ENCODE results near the gene TTC39C. TPM values are rescaled to one million over a fixed set of nuclear protein-coding genes. Genes with fewer than 3 reads are reported as not detected.

The TTC39C gene
- total and polyA plus RNA-seq, 2 of the 8 experiments (the other 6 are each of a cell fraction or from before 2014, with no cell fraction given): 8.1 to 79.1 TPM

GRCh38 chr18:24000613-24001490 is 13.7 kb upstream of the TTC39C start:
- Histone ChIP-seq H3K23me2 (ENCODE audit: low read depth, low read length) (no peaks in the 10 kb centered on the region), H3K79me1 (ENCODE audit: low read depth, low read length) (no peaks in the 10 kb centered on the region), H3K9ac (replicated peaks in 1 of 4; ENCODE audit: extremely low read depth in 1 of 4, low read depth in 3 of 4, low read length in 3 of 4) (no peak overlapping the region), H2AFZ (ENCODE audit: low read length) (no peak overlapping the region), H2BK15ac (ENCODE audit: low read length) (no peak overlapping the region), H4K20me1 (replicated peaks in 1 of 2; ENCODE audit: control insufficient read depth in 1 of 2, insufficient read depth in 2 of 2, low read length in 2 of 2) (no peaks in the 10 kb centered on the region), H3K36me3 (ENCODE audit: control insufficient read depth in 2 of 4, insufficient read depth in 4 of 4, low read length in 3 of 4) (no peaks in the 10 kb centered on the region), H3K56ac (replicated peaks; ENCODE audit: insufficient read length, low read depth, low read length) (no peak overlapping the region), H3K14ac (ENCODE audit: insufficient read length) (no peak overlapping the region), H3K4ac (replicated peaks; ENCODE audit: insufficient read length, low read depth, low read length) (no peak overlapping the region), H3K27ac (ENCODE audit: low read depth, low read length) (no peak overlapping the region), H3K27me3 (replicated peaks in 1 of 4; ENCODE audit: control insufficient read depth in 3 of 4, extremely low read depth in 1 of 4, insufficient read depth in 3 of 4, low read length in 3 of 4) (no peaks in the 10 kb centered on the region), H3K4me1 (replicated peaks in 1 of 4; ENCODE audit: control insufficient read depth in 3 of 4, insufficient read depth in 4 of 4, low read length in 3 of 4) (no peaks in the 10 kb centered on the region; a peak in 2 of 7 replicates), H2AK5ac (ENCODE audit: low read depth, low read length) (no peak overlapping the region; the same call in 1 of the 2 replicates), H2BK20ac (ENCODE audit: low read length) (no peak overlapping the region), H3K4me3 (ENCODE audit: extremely low read depth in 1 of 4, insufficient read depth in 2 of 4, low read depth in 3 of 4, low read length in 4 of 4) (no peak overlapping the region), H4K5ac (ENCODE audit: insufficient read length, low read depth, low read length) (no peak overlapping the region), H3K9me3 (ENCODE audit: insufficient read depth in 2 of 2, low read depth in 1 of 2, low read length in 1 of 2) (no peaks in the 10 kb centered on the region), H3K4me2 (ENCODE audit: insufficient read depth in 1 of 2, low read depth in 2 of 2, low read length in 2 of 2) (no peak overlapping the region), H2BK5ac (ENCODE audit: low read depth, low read length) (no peak overlapping the region), H3K23ac (ENCODE audit: insufficient read length) (no peak overlapping the region), H2BK12ac (ENCODE audit: low read depth, low read length) (no peak overlapping the region), H4K91ac (replicated peaks; ENCODE audit: insufficient read length, low read length) (no peak overlapping the region), H3K18ac (ENCODE audit: extremely low read depth, low read length) (no peak overlapping the region), H2BK120ac (replicated peaks; ENCODE audit: low read depth, low read length) (no peak overlapping the region), H3K79me2 (ENCODE audit: control insufficient read depth in 1 of 2, insufficient read depth in 2 of 2, low read length in 2 of 2) (no peaks in the 10 kb centered on the region), H4K8ac (ENCODE audit: extremely low read depth, insufficient read depth, low read length) (no peak overlapping the region)
- FAIRE-seq (no peak), DNase-seq (ENCODE audit: low read depth in 1 of 2, low spot score in 2 of 2) (no peak)
- ChIA-PET CTCF (ENCODE audit: partially characterized antibody) (interaction anchor here (0.8 to 1.0 kb wide), 2 partner anchors 9 to 48 kb away, joined by 3 read pairs; no protein-coding TSS in a partner anchor), POLR2A (ENCODE audit: partially characterized antibody) (no interaction called here)
- 91% methylated on average over 8 of the region's 8 CpGs; no CpG with 5 or more reads in 1 of the 2 experiments for WGBS, 2 experiments (ENCODE audit: extremely low coverage in 1 of 2, insufficient coverage in 1 of 2, insufficient read length in 1 of 2, insufficient replicate concordance in 2 of 2, low coverage in 1 of 2, low lambda C conversion rate in 2 of 2, missing lambda C conversion rate in 1 of 2)
- no peak for TF ChIP-seq BACH1 (IDR thresholded peaks at IDR 0.05; ENCODE audit: low read length)
- TF ChIP-seq GTF2F1 (IDR thresholded peaks at IDR 0.05; ENCODE audit: borderline replicate concordance, low read depth, low read length): no peak
- no peak for TF ChIP-seq ASH2L (IDR thresholded peaks at IDR 0.05; ENCODE audit: low read length)
- TF ChIP-seq POLR2AphosphoS5 (IDR thresholded peaks at IDR 0.05; ENCODE audit: low read depth, low read length): no peak
- no peak for TF ChIP-seq BCL11A (IDR thresholded peaks at IDR 0.05; ENCODE audit: low read depth in 2 of 2, low read length in 2 of 2)
- no peak for TF ChIP-seq SRF (IDR thresholded peaks at IDR 0.05; ENCODE audit: low read depth, low read length)
- no peak for TF ChIP-seq JUND (IDR thresholded peaks at IDR 0.05; ENCODE audit: low read length)
- no peak for TF ChIP-seq TAF1 (IDR thresholded peaks at IDR 0.05; ENCODE audit: low read depth, low read length)
- no peak for TF ChIP-seq CEBPB (IDR thresholded peaks at IDR 0.05; ENCODE audit: low read depth, low read length)
- TF ChIP-seq EGR1 (IDR thresholded peaks at IDR 0.05; ENCODE audit: borderline replicate concordance, low read depth, low read length): no peak
- TF ChIP-seq HDAC6 (IDR thresholded peaks at IDR 0.05; ENCODE audit: low read depth, low read length): no peak
- TF ChIP-seq RNF2 (IDR thresholded peaks at IDR 0.05; ENCODE audit: borderline replicate concordance, low read depth, low read length, missing control alignments, poor library complexity, severe bottlenecking): no peak
- no peak for TF ChIP-seq SP4 (IDR thresholded peaks at IDR 0.05; ENCODE audit: low read length)

Data from H1 (cell line).